Kidney (tissue), 14 donors: ENCODE measurements around the gene MED27. TPM values are rescaled to one million over a fixed set of nuclear protein-coding genes. Genes with fewer than 3 reads are reported as not detected.

ENCODE experiments used
- DNase-seq, 5 donors: peaks; one replicate each; pipeline ENCODE4 v3.0.0-alpha.2; 2013 to 2020
- FAIRE-seq: peaks from 2 replicates; lab custom pipeline; 2012; peaks lifted over from hg19 to GRCh38; lab: Jason Lieb, UNC
- H3K27ac ChIP-seq, 2 donors: one replicate each; pipeline ENCODE4 v1.7.0; 2013; ENCODE audit warnings: low read depth in 2 of 2, low read length in 2 of 2, inconsistent platforms in 1 of 2
- H3K27me3 ChIP-seq: one replicate; pipeline ENCODE4 v1.7.1; 2013; ENCODE audit warnings: low read length, inconsistent platforms; ENCODE audit not compliant: control insufficient read depth, insufficient read depth
- H3K36me3 ChIP-seq, 3 donors: one replicate each; pipeline versions ENCODE4 v1.7.0 to v1.7.1; 2013; ENCODE audit warnings: low read length in 3 of 3, control low read depth in 1 of 3, inconsistent platforms in 1 of 3; ENCODE audit not compliant: insufficient read depth in 3 of 3, control insufficient read depth in 2 of 3
- H3K4me1 ChIP-seq, 3 donors: one replicate each; pipeline versions ENCODE4 v1.7.0 to v1.7.1; 2013; ENCODE audit warnings: low read length in 3 of 3, inconsistent platforms in 1 of 3, low read depth in 1 of 3; ENCODE audit not compliant: control insufficient read depth in 2 of 3, insufficient read depth in 2 of 3
- H3K4me3 ChIP-seq, 3 donors: one replicate each; pipeline versions ENCODE4 v1.7.0 to v1.8.1; 2013; ENCODE audit warnings: low read length in 3 of 3, control low read depth in 1 of 3, inconsistent platforms in 1 of 3
- H3K9ac ChIP-seq, 3 donors: one replicate each; pipeline versions ENCODE4 v1.7.0 to v1.7.1; 2013; ENCODE audit warnings: low read length in 3 of 3, control low read depth in 1 of 3, inconsistent platforms in 1 of 3
- H3K9me3 ChIP-seq, 3 donors: one replicate each; pipeline versions ENCODE4 v1.7.0 to v1.7.1; 2013; ENCODE audit warnings: low read length in 3 of 3, control low read depth in 1 of 3, inconsistent platforms in 1 of 3; ENCODE audit not compliant: control insufficient read depth in 2 of 3, insufficient read depth in 1 of 3
- intact Hi-C: fragments of 100-400 bp; cut with DNase I; formaldehyde crosslinking; loops from one replicate; pipeline ENCODE4 v1.11.1; 2022
- polyA plus RNA-seq: library from polyadenylated mRNA; stranded (reverse); fragments of 350-450 nt; fragmentation: Illumina TruSeq; extraction: RNeasy Lipid Tissue Mini Kit (QIAGEN cat#74804); gene quantifications from one replicate; pipeline ENCODE4 v1.2.3, GENCODE V29; 2014; ENCODE audit warnings: low read depth, low replicate concordance; ENCODE audit not compliant: insufficient read depth
- total RNA-seq: library from RNA; stranded (reverse); fragmentation: NEBNext Ultra II Directional; extraction: Animal tissue kit (Norgen Biotek cat#: 25700); gene quantifications from one replicate; pipeline ENCODE4 v1.2.1, GENCODE V29; 2021
- TF ChIP-seq, protein P1 (sequence below): IDR thresholded peaks from 3 replicates; pipeline ENCODE4 v1.5.1; 2012; ENCODE audit warnings: mild to moderate bottlenecking, moderate library complexity, borderline replicate concordance; ENCODE audit not compliant: insufficient read depth; ENCODE audit errors: extremely low read depth
- donor health status: control.
- donor health status: control.
- donor health status: control.
- donor health status: control.
- donor health status: control.
- donor health status: DM: yes; HTN: yes; CAD: no.
- donor health status: Normal renal cell carcinoma (clear cell type).

Gene MED27
- total and polyA plus RNA-seq, 2 donors from 2014 or later, result 15.9 to 23.1 TPM

DNA sequence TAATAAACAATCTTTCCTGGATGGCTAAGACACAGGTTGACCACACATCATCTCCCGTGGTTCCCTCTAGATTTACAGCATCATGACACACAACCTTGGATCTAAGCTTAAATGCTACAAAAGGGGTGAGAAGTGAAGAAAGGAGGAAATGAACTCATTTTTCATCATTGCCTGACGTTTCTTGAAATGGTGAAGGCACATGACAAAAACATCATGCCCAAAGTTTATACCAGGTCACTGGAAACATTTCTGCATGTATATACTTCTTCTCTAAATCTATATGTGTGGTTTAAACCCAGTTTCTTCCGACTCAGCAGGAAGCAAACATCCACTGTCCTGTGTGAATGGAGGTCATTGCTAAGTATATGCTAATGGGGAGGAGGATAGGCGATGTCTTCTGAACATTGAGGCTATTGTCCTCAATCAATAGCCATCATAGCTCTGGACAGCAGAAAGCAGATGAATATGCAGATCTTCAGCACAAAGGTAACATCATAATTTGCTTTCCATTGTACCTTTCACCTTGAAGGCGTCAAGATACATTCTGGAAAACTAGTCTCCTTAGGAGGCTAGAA, 137.4 kb downstream of the MED27 start:
- no peak for DNase-seq
- H3K36me3 ChIP-seq, result peaks cover 0 to 2% (median 0%) of the 10 kb centered on the region in 3 donors
- TF ChIP-seq, protein P1, sequence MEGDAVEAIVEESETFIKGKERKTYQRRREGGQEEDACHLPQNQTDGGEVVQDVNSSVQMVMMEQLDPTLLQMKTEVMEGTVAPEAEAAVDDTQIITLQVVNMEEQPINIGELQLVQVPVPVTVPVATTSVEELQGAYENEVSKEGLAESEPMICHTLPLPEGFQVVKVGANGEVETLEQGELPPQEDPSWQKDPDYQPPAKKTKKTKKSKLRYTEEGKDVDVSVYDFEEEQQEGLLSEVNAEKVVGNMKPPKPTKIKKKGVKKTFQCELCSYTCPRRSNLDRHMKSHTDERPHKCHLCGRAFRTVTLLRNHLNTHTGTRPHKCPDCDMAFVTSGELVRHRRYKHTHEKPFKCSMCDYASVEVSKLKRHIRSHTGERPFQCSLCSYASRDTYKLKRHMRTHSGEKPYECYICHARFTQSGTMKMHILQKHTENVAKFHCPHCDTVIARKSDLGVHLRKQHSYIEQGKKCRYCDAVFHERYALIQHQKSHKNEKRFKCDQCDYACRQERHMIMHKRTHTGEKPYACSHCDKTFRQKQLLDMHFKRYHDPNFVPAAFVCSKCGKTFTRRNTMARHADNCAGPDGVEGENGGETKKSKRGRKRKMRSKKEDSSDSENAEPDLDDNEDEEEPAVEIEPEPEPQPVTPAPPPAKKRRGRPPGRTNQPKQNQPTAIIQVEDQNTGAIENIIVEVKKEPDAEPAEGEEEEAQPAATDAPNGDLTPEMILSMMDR, result no peak
- H3K27me3 ChIP-seq, result no peaks in the 10 kb centered on the region
- H3K4me1 ChIP-seq, result no peaks in the 10 kb centered on the region
- H3K9ac ChIP-seq, result no peak overlapping the region
- intact Hi-C loops, result no loop called here
- no peak overlapping the region for H3K4me3 ChIP-seq
- no peak overlapping the region for H3K27ac ChIP-seq
- no peaks in the 10 kb centered on the region for H3K9me3 ChIP-seq
- no peak for FAIRE-seq

DNA sequence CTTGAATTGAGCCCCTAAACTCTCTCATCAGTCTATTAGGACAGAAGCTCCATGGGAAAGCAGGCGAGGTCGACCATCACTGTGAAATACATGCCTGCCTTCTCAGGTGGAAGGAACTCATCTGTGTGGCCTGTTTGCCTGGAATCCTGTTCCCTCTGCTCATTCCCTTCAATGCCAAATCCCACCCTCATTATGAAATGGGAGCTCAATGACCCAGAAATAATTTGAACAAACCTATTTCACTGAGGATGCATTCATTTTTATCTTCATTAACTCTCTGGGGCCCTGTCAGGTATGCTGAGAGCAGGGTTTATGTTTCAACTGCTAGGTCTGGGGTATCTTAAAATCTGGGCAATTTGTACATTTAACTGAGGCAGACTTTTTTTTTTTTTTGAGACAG, 142.2 kb downstream of the MED27 start:
- intact Hi-C loops, result no loop called here
- Histone ChIP-seq H3K9me3 (peaks cover 0 to 5% (median 0%) of the 10 kb centered on the region in 3 donors), H3K9ac (no peak overlapping the region), H3K4me1 (no peaks in the 10 kb centered on the region), H3K36me3 (peaks cover 0 to 4% (median 0%) of the 10 kb centered on the region in 3 donors), H3K27ac (no peak overlapping the region), H3K27me3 (no peaks in the 10 kb centered on the region), H3K4me3 (no peak overlapping the region)
- TF ChIP-seq, protein P1, result no peak
- no peak for DNase-seq
- no peak for FAIRE-seq

DNA sequence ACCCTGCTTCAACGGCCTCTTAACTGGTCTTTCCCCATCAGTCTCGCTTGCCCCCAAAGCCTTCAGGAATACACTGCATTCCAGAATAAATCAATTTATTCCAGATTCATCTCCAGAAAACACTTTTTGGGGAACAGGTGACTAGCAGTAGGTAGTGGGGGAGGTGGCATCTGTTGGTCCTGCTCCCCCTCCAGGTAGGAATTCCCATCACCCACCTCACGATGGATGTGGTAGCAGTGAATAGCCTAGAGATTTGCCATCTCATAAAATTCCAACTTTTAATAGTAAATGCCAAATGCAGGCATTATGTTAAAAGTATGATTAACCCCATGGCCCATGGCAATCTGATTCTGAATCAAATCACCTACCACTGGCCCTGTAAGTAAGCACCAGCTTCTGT, 142.7 kb downstream of the MED27 start:
- peaks cover 0 to 4% (median 0%) of the 10 kb centered on the region in 3 donors for H3K36me3 ChIP-seq
- intact Hi-C loops, result no loop called here
- no peak for DNase-seq
- no peak overlapping the region for H3K27ac ChIP-seq
- H3K9me3 ChIP-seq, result peaks cover 0 to 5% (median under 1%) of the 10 kb centered on the region in 3 donors
- FAIRE-seq, result no peak
- TF ChIP-seq, protein P1, result no peak
- H3K4me3 ChIP-seq, result no peak overlapping the region
- H3K27me3 ChIP-seq, result no peaks in the 10 kb centered on the region
- no peaks in the 10 kb centered on the region for H3K4me1 ChIP-seq
- no peak overlapping the region for H3K9ac ChIP-seq
